SK-N-SH treated with all-trans-retinoic acid at 6 μM for 48 hours (cell line): ENCODE measurements around the gene LILRB3.
"Not testable (repeated sequence)": the region's sequence is repeated elsewhere in the genome, so short reads cannot be mapped to it uniquely, and the experiment has no call there.

Experiments
- ATAC-seq: fragments of 200-7000 bp; cut with Tn5 transposase; 3 replicates; pipeline ENCODE4 v1.9.1; 2020; ENCODE audit warnings: mild to moderate bottlenecking, moderate library complexity
- ARNTL ChIP-seq: fragments of 450-650 bp; formaldehyde crosslinking; IDR thresholded peaks from 2 replicates; pipeline ENCODE4 v1.5.0; 2020; ENCODE audit warnings: low read depth, mild to moderate bottlenecking, moderate library complexity, borderline replicate concordance
- BACH2 ChIP-seq: fragments of 250-450 bp; sonication (Bioruptor Pico); IDR thresholded peaks from 2 replicates; pipeline ENCODE4 v1.9.0; 2021; ENCODE audit warnings: mild to moderate bottlenecking, borderline replicate concordance
- CSDC2 ChIP-seq: fragments of 250-450 bp; sonication (Bioruptor Pico); IDR thresholded peaks from 2 replicates; pipeline ENCODE4 v1.5.0; 2020; ENCODE audit warnings: mild to moderate bottlenecking, moderate library complexity
- ESRRG ChIP-seq: fragments of 250-450 bp; sonication (Bioruptor Pico); IDR thresholded peaks from 2 replicates; pipeline ENCODE4 v1.6.1; 2021; ENCODE audit warnings: mild to moderate bottlenecking
- GLIS3 ChIP-seq: fragments of 250-450 bp; sonication (Bioruptor Pico); IDR thresholded peaks from 2 replicates; pipeline ENCODE4 v1.5.0; 2020; ENCODE audit warnings: mild to moderate bottlenecking, moderate library complexity
- ISL1 ChIP-seq: fragments of 250-450 bp; sonication (Bioruptor Pico); IDR thresholded peaks from 2 replicates; pipeline ENCODE4 v2.1.2; 2022; ENCODE audit warnings: mild to moderate bottlenecking, moderate library complexity
- OSR1 ChIP-seq: fragments of 250-450 bp; sonication (Bioruptor Pico); IDR thresholded peaks from 2 replicates; pipeline ENCODE4 v1.8.0; 2022; ENCODE audit warnings: moderate library complexity, mild to moderate bottlenecking, inconsistent platforms
- PPARA ChIP-seq: fragments of 250-450 bp; sonication (Bioruptor Pico); IDR thresholded peaks from 2 replicates; pipeline ENCODE4 v1.5.0; 2020; ENCODE audit warnings: mild to moderate bottlenecking, borderline replicate concordance
- RARB ChIP-seq: fragments of 250-450 bp; sonication (Bioruptor Pico); IDR thresholded peaks from 2 replicates; pipeline ENCODE4 v1.8.0; 2021; ENCODE audit warnings: mild to moderate bottlenecking, moderate library complexity
- SNAI2 ChIP-seq: fragments of 250-450 bp; sonication (Bioruptor Pico); IDR thresholded peaks from 2 replicates; pipeline ENCODE4 v1.5.0; 2020; ENCODE audit warnings: mild to moderate bottlenecking, moderate library complexity
- TCF4 ChIP-seq: fragments of 250-450 bp; sonication (Bioruptor Pico); IDR thresholded peaks from 2 replicates; pipeline ENCODE4 v1.8.0; 2021; ENCODE audit warnings: mild to moderate bottlenecking, moderate library complexity, borderline replicate concordance
- TOX ChIP-seq: fragments of 250-450 bp; sonication (Bioruptor Pico); IDR thresholded peaks from 2 replicates; pipeline ENCODE4 v1.8.0; 2021; ENCODE audit warnings: mild to moderate bottlenecking, moderate library complexity, borderline replicate concordance
- ZC3H10 ChIP-seq: fragments of 250-450 bp; sonication (Bioruptor Pico); IDR thresholded peaks from 2 replicates; pipeline ENCODE4 v1.5.1; 2021; ENCODE audit warnings: mild to moderate bottlenecking, moderate library complexity
- ZFP3 ChIP-seq: fragments of 250-450 bp; sonication (Bioruptor Pico); IDR thresholded peaks from 2 replicates; pipeline ENCODE4 v1.5.0; 2020; ENCODE audit warnings: mild to moderate bottlenecking, moderate library complexity
- ZFP30 ChIP-seq: fragments of 450-650 bp; formaldehyde crosslinking; IDR thresholded peaks from 2 replicates; pipeline ENCODE4 v1.5.0; 2022; ENCODE audit warnings: mild to moderate bottlenecking, moderate library complexity
- ZNF565 ChIP-seq: fragments of 450-650 bp; formaldehyde crosslinking; conservative IDR thresholded peaks from 2 replicates; pipeline ENCODE4 v1.5.0; 2020; ENCODE audit warnings: low read depth, mild to moderate bottlenecking, moderate library complexity
- ZNF70 ChIP-seq: fragments of 450-650 bp; formaldehyde crosslinking; IDR thresholded peaks from 2 replicates; pipeline ENCODE4 v1.5.0; 2020; ENCODE audit warnings: mild to moderate bottlenecking, moderate library complexity
- ZNF8 ChIP-seq: fragments of 450-650 bp; formaldehyde crosslinking; IDR thresholded peaks from 2 replicates; pipeline ENCODE4 v1.5.0; 2020; ENCODE audit warnings: mild to moderate bottlenecking, moderate library complexity
- TF ChIP-seq, protein P1 (sequence below): fragments of 250-450 bp; sonication (Bioruptor Pico); IDR thresholded peaks from 2 replicates; pipeline ENCODE4 v1.5.1; 2020; ENCODE audit warnings: low read depth, mild to moderate bottlenecking, moderate library complexity
- TF ChIP-seq, protein P2 (sequence below): fragments of 250-450 bp; sonication (Bioruptor Pico); IDR thresholded peaks from 2 replicates; pipeline ENCODE4 v1.8.0; 2021; ENCODE audit warnings: low read depth, mild to moderate bottlenecking, moderate library complexity, borderline replicate concordance
- TF ChIP-seq, protein P3 (sequence below): fragments of 250-450 bp; sonication (Bioruptor Pico); IDR thresholded peaks from 2 replicates; pipeline ENCODE4 v1.5.0; 2020; ENCODE audit warnings: mild to moderate bottlenecking, moderate library complexity
- TF ChIP-seq, protein P4 (sequence below): fragments of 250-450 bp; sonication (Bioruptor Pico); IDR thresholded peaks from 2 replicates; pipeline ENCODE4 v1.5.1; 2021; ENCODE audit warnings: mild to moderate bottlenecking, moderate library complexity

LILRB3 gene

DNA sequence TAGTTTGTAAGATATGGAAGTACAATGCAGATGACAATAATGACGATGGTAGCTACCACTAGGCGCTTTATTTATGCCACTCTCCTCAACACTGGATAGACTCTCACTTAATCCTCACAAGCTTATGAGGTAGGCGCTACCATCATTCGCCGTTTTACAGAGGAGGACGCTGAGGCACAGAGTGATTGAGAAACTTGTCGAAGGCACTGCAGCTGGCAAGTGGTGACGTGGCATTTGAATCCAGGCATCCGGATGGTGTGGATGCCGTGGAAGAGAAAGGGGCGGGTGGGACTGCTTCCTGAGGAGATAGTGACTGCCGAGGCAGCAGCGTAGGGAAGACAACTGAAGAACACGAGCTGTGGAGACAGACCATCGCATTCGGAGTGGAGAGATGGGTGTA lies 23.4 kb downstream of the LILRB3 start:
- no peak for TF ChIP-seq ZFP3 (CRISPR knock-in tag)
- TF ChIP-seq GLIS3: no peak
- TF ChIP-seq TOX (CRISPR knock-in tag): no peak
- TF ChIP-seq, all 23 proteins: peak for 0
- no peak for ATAC-seq

DNA sequence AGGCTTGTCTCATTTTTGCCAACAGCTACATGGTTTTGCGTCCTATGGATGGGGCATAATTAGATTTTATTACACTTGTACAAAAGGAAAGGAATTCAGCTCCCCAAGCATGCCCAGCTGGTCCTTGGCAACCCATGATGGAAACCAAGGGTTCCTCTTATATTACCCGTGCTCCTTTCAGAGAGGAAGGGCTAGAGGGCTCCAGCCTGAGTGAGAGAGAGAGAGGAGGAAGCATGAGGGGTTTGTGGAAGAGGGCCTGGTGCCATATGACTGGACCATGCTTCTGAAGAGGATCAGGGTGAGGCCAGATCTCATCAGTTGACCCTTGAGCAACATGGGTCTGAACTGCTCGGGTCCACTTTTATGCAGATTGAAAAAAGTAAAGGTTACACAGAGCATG lies 25.7 kb downstream of the LILRB3 start:
- no peak for ATAC-seq
- TF ChIP-seq, protein P1, sequence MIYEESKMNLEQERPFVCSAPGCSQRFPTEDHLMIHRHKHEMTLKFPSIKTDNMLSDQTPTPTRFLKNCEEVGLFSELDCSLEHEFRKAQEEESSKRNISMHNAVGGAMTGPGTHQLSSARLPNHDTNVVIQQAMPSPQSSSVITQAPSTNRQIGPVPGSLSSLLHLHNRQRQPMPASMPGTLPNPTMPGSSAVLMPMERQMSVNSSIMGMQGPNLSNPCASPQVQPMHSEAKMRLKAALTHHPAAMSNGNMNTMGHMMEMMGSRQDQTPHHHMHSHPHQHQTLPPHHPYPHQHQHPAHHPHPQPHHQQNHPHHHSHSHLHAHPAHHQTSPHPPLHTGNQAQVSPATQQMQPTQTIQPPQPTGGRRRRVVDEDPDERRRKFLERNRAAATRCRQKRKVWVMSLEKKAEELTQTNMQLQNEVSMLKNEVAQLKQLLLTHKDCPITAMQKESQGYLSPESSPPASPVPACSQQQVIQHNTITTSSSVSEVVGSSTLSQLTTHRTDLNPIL: no peak
- no peak for TF ChIP-seq ZNF565 (CRISPR knock-in tag)
- TF ChIP-seq, protein P2, sequence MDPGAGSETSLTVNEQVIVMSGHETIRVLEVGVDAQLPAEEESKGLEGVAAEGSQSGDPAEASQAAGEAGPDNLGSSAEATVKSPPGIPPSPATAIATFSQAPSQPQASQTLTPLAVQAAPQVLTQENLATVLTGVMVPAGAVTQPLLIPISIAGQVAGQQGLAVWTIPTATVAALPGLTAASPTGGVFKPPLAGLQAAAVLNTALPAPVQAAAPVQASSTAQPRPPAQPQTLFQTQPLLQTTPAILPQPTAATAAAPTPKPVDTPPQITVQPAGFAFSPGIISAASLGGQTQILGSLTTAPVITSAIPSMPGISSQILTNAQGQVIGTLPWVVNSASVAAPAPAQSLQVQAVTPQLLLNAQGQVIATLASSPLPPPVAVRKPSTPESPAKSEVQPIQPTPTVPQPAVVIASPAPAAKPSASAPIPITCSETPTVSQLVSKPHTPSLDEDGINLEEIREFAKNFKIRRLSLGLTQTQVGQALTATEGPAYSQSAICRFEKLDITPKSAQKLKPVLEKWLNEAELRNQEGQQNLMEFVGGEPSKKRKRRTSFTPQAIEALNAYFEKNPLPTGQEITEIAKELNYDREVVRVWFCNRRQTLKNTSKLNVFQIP (CRISPR knock-in tag): no peak
- TF ChIP-seq SNAI2 (CRISPR knock-in tag): no peak
- TF ChIP-seq CSDC2: no peak
- no peak for TF ChIP-seq ESRRG (CRISPR knock-in tag)
- TF ChIP-seq ZC3H10 (CRISPR knock-in tag): no peak
- TF ChIP-seq TOX (CRISPR knock-in tag): no peak
- no peak for TF ChIP-seq PPARA (CRISPR knock-in tag)
- TF ChIP-seq, all 23 proteins: peak for 0

DNA sequence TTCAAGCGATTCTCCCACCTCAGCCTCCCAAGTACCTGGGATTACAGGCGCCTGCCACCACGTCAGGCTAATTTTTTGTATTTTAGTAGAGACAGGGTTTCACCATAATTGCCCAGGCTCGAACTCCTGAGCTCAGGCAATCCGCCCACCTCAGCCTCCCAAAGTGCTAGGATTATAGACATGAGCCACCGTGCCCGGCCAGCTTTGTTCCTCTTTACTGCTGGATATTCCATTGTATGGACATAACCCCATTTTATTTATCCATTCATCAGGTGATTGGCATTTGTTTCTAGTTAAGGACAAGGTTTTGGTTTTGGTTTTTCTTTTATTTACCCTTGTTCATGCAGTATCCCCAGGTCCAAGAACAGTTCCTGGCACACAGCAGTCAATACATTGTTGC lies 26.3 kb downstream of the LILRB3 start:
- no peak for ATAC-seq

DNA sequence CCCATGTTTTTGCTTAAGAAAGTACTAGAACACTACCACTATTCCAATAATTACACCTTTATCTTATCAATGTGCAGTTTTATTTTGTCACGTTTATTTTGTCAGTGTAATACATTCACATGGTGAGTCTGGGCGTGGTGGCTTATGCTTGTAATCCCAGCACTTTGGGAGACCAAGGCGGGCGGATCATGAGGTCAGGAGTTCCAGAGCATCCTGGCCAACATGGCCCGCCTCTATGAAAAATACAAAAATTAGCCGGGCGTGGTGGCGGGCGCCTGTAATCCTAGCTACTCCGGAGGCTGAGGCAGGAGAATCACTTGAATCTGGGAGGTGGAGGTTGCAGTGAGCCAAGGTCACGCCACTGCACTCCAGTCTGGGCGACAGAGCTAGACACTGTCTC lies 28.3 kb downstream of the LILRB3 start:
- ATAC-seq: not testable (repeated sequence)

More for the DNA sequence above, 26.3 kb downstream of the LILRB3 start:
- TF ChIP-seq ZFP3 (CRISPR knock-in tag) (no peak), ESRRG (CRISPR knock-in tag) (no peak), BACH2 (no peak), OSR1 (CRISPR knock-in tag) (no peak), ZC3H10 (CRISPR knock-in tag) (no peak), ZNF70 (CRISPR knock-in tag) (no peak), ARNTL (no peak), ZNF565 (CRISPR knock-in tag) (no peak)
- TF ChIP-seq, all 23 proteins: peak for 0

DNA sequence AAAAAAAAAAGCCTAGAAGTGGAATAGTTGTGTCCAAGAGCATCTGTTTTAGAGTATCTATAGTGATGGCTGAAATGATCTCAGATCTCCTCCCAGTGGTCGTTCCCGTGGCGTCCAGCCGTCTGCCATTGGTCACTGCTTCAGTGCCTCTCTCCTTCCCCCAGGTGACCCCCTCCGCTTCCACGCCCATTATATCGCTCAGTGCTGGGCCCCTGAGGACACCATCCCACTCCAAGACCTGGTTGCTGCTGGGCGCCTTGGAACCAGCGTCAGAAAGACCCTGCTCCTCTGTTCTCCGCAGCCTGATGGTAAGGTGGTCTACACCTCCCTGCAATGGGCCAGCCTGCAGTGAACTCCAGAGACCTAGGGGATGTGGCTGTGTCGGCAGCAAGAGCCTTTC lies 29.8 kb downstream of the LILRB3 start:
- TF ChIP-seq SNAI2 (CRISPR knock-in tag) (no peak), GLIS3 (no peak), BACH2 (no peak), ARNTL (no peak), ESRRG (CRISPR knock-in tag) (no peak), CSDC2 (no peak), OSR1 (CRISPR knock-in tag) (no peak), ZNF8 (CRISPR knock-in tag) (no peak), ZNF565 (CRISPR knock-in tag) (no peak), ISL1 (CRISPR knock-in tag) (no peak), TCF4 (CRISPR knock-in tag) (no peak), ZNF70 (CRISPR knock-in tag) (no peak), ZFP30 (CRISPR knock-in tag) (no peak), PPARA (CRISPR knock-in tag) (no peak), RARB (CRISPR knock-in tag) (no peak), TOX (CRISPR knock-in tag) (no peak)
- TF ChIP-seq, protein P3, sequence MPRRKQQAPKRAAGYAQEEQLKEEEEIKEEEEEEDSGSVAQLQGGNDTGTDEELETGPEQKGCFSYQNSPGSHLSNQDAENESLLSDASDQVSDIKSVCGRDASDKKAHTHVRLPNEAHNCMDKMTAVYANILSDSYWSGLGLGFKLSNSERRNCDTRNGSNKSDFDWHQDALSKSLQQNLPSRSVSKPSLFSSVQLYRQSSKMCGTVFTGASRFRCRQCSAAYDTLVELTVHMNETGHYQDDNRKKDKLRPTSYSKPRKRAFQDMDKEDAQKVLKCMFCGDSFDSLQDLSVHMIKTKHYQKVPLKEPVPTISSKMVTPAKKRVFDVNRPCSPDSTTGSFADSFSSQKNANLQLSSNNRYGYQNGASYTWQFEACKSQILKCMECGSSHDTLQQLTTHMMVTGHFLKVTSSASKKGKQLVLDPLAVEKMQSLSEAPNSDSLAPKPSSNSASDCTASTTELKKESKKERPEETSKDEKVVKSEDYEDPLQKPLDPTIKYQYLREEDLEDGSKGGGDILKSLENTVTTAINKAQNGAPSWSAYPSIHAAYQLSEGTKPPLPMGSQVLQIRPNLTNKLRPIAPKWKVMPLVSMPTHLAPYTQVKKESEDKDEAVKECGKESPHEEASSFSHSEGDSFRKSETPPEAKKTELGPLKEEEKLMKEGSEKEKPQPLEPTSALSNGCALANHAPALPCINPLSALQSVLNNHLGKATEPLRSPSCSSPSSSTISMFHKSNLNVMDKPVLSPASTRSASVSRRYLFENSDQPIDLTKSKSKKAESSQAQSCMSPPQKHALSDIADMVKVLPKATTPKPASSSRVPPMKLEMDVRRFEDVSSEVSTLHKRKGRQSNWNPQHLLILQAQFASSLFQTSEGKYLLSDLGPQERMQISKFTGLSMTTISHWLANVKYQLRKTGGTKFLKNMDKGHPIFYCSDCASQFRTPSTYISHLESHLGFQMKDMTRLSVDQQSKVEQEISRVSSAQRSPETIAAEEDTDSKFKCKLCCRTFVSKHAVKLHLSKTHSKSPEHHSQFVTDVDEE (CRISPR knock-in tag): no peak
- TF ChIP-seq, protein P4, sequence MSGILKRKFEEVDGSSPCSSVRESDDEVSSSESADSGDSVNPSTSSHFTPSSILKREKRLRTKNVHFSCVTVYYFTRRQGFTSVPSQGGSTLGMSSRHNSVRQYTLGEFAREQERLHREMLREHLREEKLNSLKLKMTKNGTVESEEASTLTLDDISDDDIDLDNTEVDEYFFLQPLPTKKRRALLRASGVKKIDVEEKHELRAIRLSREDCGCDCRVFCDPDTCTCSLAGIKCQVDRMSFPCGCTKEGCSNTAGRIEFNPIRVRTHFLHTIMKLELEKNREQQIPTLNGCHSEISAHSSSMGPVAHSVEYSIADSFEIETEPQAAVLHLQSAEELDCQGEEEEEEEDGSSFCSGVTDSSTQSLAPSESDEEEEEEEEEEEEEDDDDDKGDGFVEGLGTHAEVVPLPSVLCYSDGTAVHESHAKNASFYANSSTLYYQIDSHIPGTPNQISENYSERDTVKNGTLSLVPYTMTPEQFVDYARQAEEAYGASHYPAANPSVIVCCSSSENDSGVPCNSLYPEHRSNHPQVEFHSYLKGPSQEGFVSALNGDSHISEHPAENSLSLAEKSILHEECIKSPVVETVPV: no peak
- TF ChIP-seq, protein P2 (CRISPR knock-in tag): no peak
- ATAC-seq: no peak
